GM12878 (cell line): ENCODE results near the gene CYP3A4.

Experiments used
- BHLHE40 ChIP-seq, 2 experiments: fragments of 450-650 bp in 1 of 2; IDR thresholded peaks; 2 replicates each; pipeline ENCODE4 v1.6.1; 2011 to 2017; ENCODE audit warnings: low read depth in 2 of 2, borderline replicate concordance in 1 of 2, improper control_type of control experiment in 1 of 2, low read length in 1 of 2, mild to moderate bottlenecking in 1 of 2
- EP300 ChIP-seq, 2 experiments: fragments of 150-350 bp in 1 of 2; IDR thresholded peaks; 2 replicates each; pipeline ENCODE4 v1.6.1; 2011 to 2012; ENCODE audit warnings: low read depth in 2 of 2, low read length in 2 of 2, borderline replicate concordance in 1 of 2, improper control_type of control experiment in 1 of 2, inconsistent platforms in 1 of 2; ENCODE audit not compliant: control insufficient read depth in 1 of 2
- POLR2AphosphoS5 ChIP-seq: IDR thresholded peaks from 2 replicates; pipeline ENCODE4 v1.6.1; 2011; ENCODE audit warnings: mild to moderate bottlenecking, low read length, inconsistent platforms
- RCOR1 ChIP-seq: conservative IDR thresholded peaks from 2 replicates; pipeline ENCODE4 v1.6.1; 2012; ENCODE audit warnings: low read depth, low read length, improper control_type of control experiment
- SMC3 ChIP-seq: IDR thresholded peaks from 2 replicates; pipeline ENCODE4 v1.6.1; 2011; ENCODE audit warnings: low read length, improper control_type of control experiment, borderline replicate concordance
- USF2 ChIP-seq: IDR thresholded peaks from 2 replicates; pipeline ENCODE4 v1.6.1; 2011; ENCODE audit warnings: low read depth, low read length, improper control_type of control experiment, borderline replicate concordance
- ZNF24 ChIP-seq: fragments of 450-650 bp; IDR thresholded peaks from 2 replicates; pipeline ENCODE4 v1.6.1; 2017; ENCODE audit warnings: antibody characterized with exemption, mild to moderate bottlenecking

DNA sequence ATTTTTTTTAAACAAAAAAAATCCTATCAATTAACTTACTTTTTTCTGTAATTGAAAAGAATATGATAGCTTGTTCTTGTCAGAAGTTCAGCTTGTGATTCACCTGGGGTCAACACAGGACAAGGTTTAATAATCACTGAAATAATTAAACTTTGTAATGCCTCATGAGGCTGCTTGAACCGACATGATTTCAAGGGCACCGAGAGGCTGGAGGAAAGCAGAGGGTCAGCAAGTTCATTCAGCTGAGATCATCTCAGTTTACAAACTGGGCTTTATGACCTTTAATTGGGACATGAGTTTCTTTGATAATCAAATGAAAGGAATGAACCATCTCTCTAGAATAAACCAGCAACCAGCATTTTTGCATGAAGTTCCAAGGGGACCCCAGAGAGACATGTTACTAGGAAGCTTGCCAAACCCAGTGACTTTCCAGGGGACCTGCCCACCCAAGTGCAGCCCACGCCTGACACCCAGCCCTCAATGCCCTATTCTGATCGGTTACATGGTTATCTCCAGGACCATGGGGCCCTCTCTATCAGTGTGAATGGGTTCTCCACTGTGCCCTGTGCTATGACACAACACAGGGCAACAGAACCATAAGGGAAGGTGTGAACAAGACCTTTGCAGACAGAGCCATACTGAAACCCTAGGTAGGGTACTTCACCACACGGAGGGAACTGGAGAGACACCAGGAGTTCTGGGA lies 7.8 kb upstream of the CYP3A4 start:
- no peak for TF ChIP-seq ZNF24
- TF ChIP-seq SMC3, result no peak
- no peak for TF ChIP-seq RCOR1
- no peak for TF ChIP-seq POLR2AphosphoS5
- no peak for TF ChIP-seq USF2
- no peak for TF ChIP-seq BHLHE40 (IDR thresholded peaks at IDR 0.05; ENCODE audit: borderline replicate concordance in 1 of 2, low read depth in 2 of 2, low read length in 1 of 2)
- TF ChIP-seq EP300 (IDR thresholded peaks at IDR 0.05; ENCODE audit: borderline replicate concordance in 1 of 2, control insufficient read depth in 1 of 2, low read depth in 2 of 2, low read length in 2 of 2), result no peak
